ENCODE data around the gene CIB4.

DNA sequence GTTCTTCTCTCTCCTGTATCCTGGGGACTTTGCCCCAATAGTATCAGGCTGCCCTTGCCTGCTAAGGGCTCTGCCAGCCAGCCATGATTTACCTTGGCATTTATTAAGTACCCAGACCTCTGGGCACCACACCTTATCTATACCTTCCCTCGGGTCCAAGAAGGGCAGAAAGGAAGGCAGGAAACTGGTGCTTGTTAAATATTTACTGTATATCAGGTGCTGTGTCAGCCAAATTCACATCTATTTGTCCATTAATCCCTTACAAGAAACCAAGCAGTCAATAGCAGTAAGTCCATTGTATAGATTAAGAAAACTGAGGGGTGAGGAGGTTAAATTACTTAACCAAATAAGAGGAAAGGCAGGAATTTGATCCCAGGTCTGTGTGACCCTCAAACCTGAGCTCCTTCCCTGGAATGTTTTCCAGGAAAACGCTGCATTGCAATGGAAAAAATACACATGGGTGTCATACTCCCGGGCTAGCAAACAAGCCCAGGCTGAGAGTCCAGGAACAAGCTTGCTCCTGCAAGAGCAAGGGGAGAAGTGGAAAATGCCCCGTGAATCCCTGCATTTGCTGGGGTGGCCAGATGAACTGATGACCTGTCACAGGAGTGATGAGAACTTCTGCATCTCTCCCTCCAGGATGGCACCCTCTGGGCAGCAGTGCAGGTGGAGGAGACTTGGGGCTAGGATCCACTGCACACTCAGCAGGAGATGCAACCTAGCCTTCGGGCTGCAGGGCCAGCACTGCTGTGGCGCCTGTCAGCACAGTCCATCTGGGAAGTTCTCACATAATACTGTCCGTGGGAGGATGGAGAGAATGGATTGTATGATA, 30.4 kb downstream of the CIB4 start:
- TF ChIP-seq POLR2AphosphoS5 (IDR thresholded peaks at IDR 0.05; ENCODE audit: low read depth, low read length) (no peak), SIN3A (IDR thresholded peaks at IDR 0.05; ENCODE audit: borderline replicate concordance, insufficient read depth, low read length) (no peak), FOXP2 (optimal IDR thresholded peaks at IDR 0.05; ENCODE audit: borderline replicate concordance, extremely low read depth, extremely low read length, insufficient read depth) (no peak)
- TF ChIP-seq, protein P1, sequence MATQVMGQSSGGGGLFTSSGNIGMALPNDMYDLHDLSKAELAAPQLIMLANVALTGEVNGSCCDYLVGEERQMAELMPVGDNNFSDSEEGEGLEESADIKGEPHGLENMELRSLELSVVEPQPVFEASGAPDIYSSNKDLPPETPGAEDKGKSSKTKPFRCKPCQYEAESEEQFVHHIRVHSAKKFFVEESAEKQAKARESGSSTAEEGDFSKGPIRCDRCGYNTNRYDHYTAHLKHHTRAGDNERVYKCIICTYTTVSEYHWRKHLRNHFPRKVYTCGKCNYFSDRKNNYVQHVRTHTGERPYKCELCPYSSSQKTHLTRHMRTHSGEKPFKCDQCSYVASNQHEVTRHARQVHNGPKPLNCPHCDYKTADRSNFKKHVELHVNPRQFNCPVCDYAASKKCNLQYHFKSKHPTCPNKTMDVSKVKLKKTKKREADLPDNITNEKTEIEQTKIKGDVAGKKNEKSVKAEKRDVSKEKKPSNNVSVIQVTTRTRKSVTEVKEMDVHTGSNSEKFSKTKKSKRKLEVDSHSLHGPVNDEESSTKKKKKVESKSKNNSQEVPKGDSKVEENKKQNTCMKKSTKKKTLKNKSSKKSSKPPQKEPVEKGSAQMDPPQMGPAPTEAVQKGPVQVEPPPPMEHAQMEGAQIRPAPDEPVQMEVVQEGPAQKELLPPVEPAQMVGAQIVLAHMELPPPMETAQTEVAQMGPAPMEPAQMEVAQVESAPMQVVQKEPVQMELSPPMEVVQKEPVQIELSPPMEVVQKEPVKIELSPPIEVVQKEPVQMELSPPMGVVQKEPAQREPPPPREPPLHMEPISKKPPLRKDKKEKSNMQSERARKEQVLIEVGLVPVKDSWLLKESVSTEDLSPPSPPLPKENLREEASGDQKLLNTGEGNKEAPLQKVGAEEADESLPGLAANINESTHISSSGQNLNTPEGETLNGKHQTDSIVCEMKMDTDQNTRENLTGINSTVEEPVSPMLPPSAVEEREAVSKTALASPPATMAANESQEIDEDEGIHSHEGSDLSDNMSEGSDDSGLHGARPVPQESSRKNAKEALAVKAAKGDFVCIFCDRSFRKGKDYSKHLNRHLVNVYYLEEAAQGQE (IDR thresholded peaks at IDR 0.05; ENCODE audit: insufficient read depth in 1 of 2, low read depth in 2 of 2, low read length in 2 of 2), result no peak
